HFFc6 (cell line): ENCODE data around the gene FAM149B1. TPM values are rescaled to one million over a fixed set of nuclear protein-coding genes. Genes with fewer than 3 reads are reported as not detected.

ENCODE experiments used
- DNase-seq: peaks from one replicate; pipeline ENCODE4 v3.0.0-alpha.2; 2018
- H3K27ac Mint-ChIP-seq: 2 replicates; pipeline ENCODE4 v1.8.0; 2020; ENCODE audit warnings: mild to moderate bottlenecking, mixed read lengths
- H3K27me3 Mint-ChIP-seq: 2 replicates; pipeline ENCODE4 v1.8.0; 2021; ENCODE audit warnings: mild to moderate bottlenecking, moderate library complexity, mixed read lengths; ENCODE audit not compliant: insufficient read depth
- H3K36me3 Mint-ChIP-seq: 2 replicates; pipeline ENCODE4 v1.8.0; 2021; ENCODE audit warnings: low read depth, mixed read lengths
- H3K4me1 Mint-ChIP-seq: 2 replicates; pipeline ENCODE4 v1.8.0; 2020; ENCODE audit warnings: low read depth, mixed read lengths
- H3K4me3 Mint-ChIP-seq: 2 replicates; pipeline ENCODE4 v1.8.0; 2020; ENCODE audit warnings: mild to moderate bottlenecking, moderate library complexity, mixed read lengths
- H3K9me3 Mint-ChIP-seq: 2 replicates; pipeline ENCODE4 v1.8.0; 2020; ENCODE audit warnings: mild to moderate bottlenecking, mixed read lengths
- CTCF ChIP-seq: fragments of 200-600 bp; sonication (generic); IDR thresholded peaks from 2 replicates; pipeline ENCODE4 v1.5.0; 2021; ENCODE audit warnings: antibody characterized with exemption, mild to moderate bottlenecking
- total RNA-seq, 6 experiments: library from RNA; stranded (reverse); fragmentation: NEBNext Ultra II Directional; extraction: Animal tissue kit (Norgen Biotek cat#: 25700); gene quantifications; 2 replicates in 1 of 6; 3 replicates in 5 of 6; pipeline ENCODE4 v1.2.3, GENCODE V29; 2021

FAM149B1 gene
- total RNA-seq, 6 experiments from 2014 or later = 16.9 to 21.9 (median 19.5) TPM

GRCh38 chr10:73205081-73205480, 37.2 kb downstream of the FAM149B1 start:
- Mint-ChIP-seq H3K4me1 (peaks cover 15% of the 10 kb centered on the region), H3K9me3 (peaks cover 11% of the 10 kb centered on the region), H3K27ac (no peak overlapping the region; the same call in 1 of the 2 replicates), H3K4me3 (no peak overlapping the region), H3K36me3 (peaks cover 28% of the 10 kb centered on the region), H3K27me3 (peaks cover 2% of the 10 kb centered on the region; the same call in 1 of the 2 replicates)
- TF ChIP-seq CTCF = no peak
- no peak for DNase-seq

- no peak overlapping the region for H3K4me3 Mint-ChIP-seq
- H3K36me3 Mint-ChIP-seq = peaks cover 20% of the 10 kb centered on the region
- peaks cover 16% of the 10 kb centered on the region for H3K4me1 Mint-ChIP-seq
- no peak for TF ChIP-seq CTCF
- peaks cover 2% of the 10 kb centered on the region; the same call in 1 of the 2 replicates for H3K27me3 Mint-ChIP-seq
- H3K9me3 Mint-ChIP-seq = peaks cover 11% of the 10 kb centered on the region
- H3K27ac Mint-ChIP-seq = no peak overlapping the region
- DNase-seq = no peak
Measured at GRCh38 chr10:73205890-73206289, 38.0 kb downstream of the FAM149B1 start.

- Mint-ChIP-seq H3K27ac (no peak overlapping the region), H3K4me3 (no peak overlapping the region), H3K27me3 (peaks cover 2% of the 10 kb centered on the region; the same call in 1 of the 2 replicates), H3K9me3 (peaks cover 11% of the 10 kb centered on the region), H3K4me1 (peaks cover 16% of the 10 kb centered on the region), H3K36me3 (peaks cover 20% of the 10 kb centered on the region)
- DNase-seq = no peak
- TF ChIP-seq CTCF = no peak
Measured at GRCh38 chr10:73206385-73206784, 38.5 kb downstream of the FAM149B1 start.

DNA sequence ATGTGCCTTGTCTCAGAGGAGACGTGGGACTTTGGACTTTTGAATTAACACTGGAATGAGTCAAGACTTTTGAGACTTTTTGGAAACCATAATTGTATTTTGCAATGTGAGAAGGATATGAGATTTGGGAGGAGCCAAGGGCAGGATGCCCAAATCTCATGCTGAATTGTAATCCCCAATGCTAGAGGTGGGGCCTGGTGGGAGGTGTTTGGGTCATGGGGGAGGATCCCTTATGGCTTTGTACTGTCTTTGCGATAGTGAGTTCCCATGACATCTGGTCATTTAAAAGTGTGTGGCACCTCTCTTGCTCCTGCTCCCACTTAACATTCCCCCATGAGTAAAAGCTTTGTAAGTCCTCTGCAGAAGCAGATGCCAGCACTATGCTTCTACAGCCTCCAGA, 40.0 kb downstream of the FAM149B1 start:
- Mint-ChIP-seq H3K9me3 (peaks cover 11% of the 10 kb centered on the region), H3K27ac (no peak overlapping the region), H3K4me1 (peaks cover 16% of the 10 kb centered on the region), H3K27me3 (no peaks in the 10 kb centered on the region), H3K4me3 (no peak overlapping the region), H3K36me3 (peaks cover 26% of the 10 kb centered on the region)
- DNase-seq = no peak
- TF ChIP-seq CTCF = no peak

DNA sequence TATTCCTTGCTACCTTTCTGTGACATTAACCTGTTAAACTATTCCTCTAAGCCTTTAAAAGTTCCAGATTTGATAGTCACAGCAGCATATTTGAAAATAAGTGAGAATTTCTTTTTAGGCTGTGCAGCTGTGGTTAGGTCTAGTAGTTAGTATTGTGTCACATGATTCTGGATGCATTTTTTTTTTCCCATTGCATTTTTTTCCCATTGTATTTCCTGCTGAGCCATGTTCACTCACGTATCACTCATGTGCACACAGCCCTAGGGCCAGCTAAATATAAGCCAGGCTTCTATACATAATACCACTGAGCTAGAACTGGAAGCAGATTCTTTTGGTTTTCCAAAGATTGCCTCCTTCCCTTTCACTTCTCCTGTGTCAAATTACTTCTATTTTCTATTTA, 41.8 kb downstream of the FAM149B1 start:
- no peaks in the 10 kb centered on the region for H3K27me3 Mint-ChIP-seq

More for the DNA sequence above, 41.8 kb downstream of the FAM149B1 start:
- Mint-ChIP-seq H3K36me3 (peaks cover 36% of the 10 kb centered on the region), H3K9me3 (peaks cover 11% of the 10 kb centered on the region), H3K4me1 (peaks cover 10% of the 10 kb centered on the region), H3K4me3 (no peak overlapping the region), H3K27ac (peak overlapping the region; percentile 53)
- TF ChIP-seq CTCF = no peak
- peak; percentile 54 for DNase-seq
